GM18517 (cell line): ENCODE results near the gene POLR3H.
"Not testable (repeated sequence)": the region's sequence is repeated elsewhere in the genome, so short reads cannot be mapped to it uniquely, and the experiment has no call there.

Source experiments
- ATAC-seq: cut with Tn5 transposase; IDR thresholded peaks from one replicate; pipeline ENCODE4 v1.9.1; 2021; ENCODE audit warnings: mild to moderate bottlenecking, moderate library complexity; ENCODE audit not compliant: unreplicated experiment

The POLR3H gene

DNA sequence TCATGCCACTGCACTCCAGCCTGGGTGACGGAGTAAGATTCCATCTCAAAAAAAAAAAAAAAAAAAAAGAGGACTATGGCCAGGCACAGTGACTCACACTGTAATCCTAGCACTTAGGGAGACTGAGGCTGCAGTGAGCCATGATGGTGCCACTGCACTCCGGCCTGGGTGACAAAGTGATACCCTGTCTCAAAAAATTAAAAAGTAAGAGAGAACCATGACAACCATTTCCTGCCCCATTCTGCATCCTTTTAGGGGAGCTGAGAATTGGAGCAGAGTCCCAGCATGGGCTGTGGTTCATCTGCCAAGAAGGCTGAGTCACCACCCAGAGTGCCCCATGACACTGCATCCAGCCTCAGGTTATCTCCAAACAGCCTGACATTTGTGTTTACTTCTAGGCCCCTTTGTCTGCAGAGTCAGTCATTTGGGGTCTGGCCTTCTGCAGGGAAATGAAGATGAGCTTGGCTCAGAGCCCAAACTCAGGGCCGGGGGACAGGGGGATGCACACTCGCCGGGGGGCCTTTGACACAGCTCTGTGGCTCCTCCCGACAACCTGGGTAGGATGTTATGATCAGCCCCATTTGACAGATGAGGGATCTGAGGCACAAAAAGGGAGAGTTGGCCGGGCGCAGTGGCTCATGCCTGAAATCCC lies 21.3 kb upstream of the POLR3H start:
- ATAC-seq = no peak

DNA sequence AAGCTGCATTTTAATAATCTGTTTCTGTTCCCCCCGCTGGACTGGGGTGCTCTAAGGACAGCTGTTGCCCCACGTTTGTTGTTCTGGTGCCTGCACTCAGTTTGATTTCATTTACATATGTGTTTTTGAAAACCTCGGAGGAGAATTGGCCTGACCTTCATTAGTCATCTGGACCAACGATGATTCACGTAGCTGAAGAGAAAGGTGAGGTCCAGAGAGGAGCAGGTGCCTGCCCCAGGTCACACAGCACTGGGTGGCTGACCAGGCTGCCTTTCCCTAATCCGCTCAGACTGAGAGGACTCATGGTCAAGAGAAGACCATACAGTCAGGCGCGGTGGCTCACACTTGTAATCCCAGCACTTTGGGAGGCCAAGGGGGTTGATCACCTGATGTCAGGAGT lies 20.3 kb upstream of the POLR3H start:
- ATAC-seq = no peak

DNA sequence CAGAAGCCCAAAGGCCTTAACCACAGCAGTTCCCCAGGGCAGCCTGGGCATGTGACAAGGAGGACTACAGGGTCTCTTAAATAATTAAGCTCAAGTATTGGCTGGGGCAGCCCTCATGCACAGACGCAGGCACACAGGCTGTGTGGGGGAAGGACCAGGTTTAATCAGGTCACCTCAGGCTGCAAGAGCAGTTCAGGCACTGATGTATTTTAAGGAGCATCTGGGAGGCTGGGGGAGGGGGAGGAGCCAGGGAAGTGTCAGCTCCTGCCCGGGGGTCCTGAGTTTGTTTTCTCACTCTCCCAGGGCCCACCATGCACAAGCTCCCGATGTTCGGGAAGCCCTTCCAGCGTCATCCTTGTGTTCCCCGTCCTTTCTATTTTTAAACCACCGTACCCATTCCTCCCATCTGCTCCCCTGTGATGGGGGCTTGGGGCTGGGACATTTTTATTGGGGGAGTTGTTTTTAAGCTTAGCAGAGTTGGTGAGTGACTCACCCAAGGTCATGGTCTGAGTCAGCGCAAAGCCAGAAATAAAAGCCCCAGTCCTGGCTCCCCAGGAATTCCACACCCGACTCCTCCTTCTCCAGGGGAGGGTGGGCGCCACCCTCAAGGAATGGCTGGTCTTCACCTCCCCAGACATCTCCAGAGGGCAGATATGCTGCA lies 18.9 kb upstream of the POLR3H start:
- no peak for ATAC-seq

DNA sequence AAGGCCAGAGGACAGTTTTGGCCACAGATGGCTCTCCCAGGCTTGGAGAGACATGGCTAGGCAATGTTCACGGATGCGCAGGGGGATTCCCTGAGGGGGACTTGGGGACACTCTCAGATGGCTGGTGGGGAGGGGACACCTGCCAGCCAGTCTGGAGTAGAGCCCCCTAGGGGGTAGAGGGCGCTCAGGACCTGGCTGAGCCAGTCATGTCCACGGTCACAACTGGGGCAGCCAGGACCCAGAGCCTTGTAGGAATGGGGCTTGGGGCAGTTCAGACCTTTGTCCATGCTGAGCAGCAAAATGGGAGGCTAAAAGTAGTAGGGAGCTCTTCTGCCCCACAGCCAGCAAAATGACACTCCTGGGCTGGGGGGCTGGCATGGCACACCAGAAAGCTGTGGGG lies 18.2 kb upstream of the POLR3H start:
- ATAC-seq = no peak

DNA sequence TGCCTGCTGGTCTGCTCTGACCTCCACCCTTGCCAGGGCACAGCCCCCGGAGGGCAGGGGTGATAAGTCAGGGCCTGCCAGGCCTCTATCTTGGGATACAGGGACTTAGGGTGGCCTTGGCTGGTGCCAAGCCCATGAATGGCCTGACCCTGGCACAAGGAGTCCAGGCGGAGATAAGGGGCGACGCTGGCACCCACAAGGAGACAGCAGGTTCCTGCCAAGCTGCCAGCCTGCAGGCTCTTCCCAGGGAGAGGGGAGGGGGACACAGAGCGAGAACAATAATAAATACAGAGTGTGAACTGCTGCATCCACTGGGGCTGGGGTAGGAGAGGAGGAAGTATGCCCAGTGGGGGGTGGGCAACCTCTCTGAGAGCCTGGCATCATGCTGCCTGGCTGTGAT lies 17.5 kb upstream of the POLR3H start:
- no peak for ATAC-seq

DNA sequence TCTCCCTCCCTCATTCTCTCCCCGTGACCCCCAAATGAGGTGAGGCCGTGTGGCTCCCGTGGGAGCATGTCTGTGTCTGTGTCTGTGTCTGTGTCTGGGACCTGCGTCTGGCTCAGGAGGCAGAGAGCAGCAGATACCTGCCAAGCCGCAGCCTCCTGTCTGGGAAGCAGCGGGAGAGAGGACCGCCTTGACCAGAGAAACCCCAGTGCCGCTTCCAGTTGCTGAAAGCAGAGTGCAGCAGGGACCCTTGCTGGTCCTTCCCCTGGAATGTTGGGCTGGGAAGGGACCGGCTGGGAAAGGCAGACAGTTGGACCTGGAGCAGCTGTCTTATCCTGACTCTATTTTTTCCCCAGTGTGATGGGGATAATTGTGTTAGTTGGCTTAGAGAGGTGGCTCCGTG lies 17.1 kb upstream of the POLR3H start:
- ATAC-seq = no peak

DNA sequence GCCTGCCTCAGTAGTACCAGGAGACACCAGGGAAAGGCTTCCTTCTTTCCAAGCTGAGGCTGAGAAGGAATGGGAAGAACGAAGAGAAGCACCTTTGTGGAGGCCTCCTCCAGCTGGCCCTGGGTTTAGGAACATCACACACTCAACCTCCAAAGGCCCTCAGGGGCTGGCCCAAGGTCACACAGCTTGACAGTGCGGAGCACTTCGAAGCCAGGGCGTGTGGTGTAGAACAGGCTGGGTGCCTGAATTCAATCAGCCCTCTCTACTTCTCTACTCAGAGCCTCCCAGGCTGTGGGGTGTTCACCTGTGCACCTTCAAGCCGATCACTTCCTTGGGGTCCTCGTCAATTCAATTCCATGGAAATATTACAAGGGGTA lies 15.8 kb upstream of the POLR3H start:
- no peak for ATAC-seq

DNA sequence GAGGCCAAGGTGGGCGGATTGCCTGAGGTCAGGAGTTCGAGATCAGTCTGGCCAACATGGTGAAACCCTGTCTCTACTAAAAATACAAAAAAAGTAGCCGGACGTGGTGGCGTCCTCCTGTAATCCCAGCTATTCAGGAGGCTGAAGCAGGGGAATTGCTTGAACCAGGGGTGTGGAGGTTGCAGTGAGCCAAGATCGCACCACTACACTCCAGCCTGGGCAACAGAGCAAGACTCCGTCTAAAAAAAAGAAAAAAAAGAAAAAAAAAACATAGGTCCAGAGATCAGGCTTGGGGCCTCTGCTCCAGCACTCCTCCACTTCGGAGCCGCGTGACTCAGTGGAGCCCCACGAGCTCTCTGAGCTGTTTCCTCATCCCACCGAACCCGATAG lies 14.0 kb upstream of the POLR3H start:
- not testable (repeated sequence) for ATAC-seq

DNA sequence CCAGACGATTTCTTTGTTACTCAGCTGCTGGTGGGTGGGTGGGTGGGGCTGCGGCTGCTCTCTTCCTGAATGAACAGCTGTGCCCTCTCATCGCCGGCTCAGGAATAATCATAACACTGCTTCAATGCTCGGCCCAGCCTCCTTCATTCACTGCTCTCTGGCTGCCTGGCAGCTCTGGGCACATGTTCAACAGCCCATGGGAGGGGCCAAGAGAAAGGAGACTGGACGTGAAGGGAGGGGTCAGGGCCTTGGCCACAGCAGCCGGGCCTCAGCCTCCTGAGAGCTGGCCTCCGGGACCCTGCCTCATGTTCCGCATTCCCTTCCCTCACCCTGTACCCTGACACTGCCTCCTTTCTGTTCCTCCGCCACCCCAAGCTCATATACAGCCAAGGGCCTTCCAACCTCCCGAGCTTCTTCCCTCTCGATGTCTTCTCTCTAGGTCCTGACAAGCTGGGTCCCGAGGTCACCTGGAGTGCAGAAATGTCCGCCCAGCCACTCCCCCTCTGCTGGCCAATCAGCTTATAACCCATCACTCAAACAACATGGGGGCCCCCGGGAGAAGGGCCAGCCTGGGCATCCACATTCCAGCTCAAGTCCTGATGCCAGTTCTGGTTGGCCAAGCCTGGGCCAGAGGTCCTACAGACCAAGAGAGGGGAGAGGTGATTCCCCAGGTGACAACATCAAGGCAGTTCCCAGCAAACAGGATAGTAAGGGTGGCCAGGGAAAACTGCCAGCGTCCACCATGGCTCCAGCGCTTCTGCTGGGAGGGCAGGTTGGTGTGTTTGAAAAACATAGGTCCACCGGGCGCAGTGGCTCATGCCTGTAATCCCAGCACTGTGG lies 13.4 kb upstream of the POLR3H start:
- no peak for ATAC-seq

DNA sequence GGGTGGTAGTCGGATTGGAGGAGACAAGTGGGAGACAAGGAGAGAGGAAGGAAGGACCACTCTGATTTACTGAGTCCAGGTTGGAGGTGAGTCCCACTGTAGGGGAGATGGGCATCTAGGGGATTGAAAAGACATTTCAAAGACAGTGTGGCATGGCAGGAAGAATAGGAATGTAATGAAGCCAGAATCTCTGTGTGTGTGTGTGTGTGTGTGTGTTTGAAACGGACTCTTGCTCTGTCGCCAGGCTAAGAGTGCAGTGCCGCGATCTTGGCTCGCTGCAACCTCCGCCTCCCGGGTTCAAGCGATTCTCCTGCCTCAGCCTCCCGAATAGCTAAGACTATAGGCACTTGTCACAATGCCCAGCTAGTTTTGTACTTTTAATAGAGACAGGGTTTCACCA lies 12.3 kb upstream of the POLR3H start:
- no peak for ATAC-seq

DNA sequence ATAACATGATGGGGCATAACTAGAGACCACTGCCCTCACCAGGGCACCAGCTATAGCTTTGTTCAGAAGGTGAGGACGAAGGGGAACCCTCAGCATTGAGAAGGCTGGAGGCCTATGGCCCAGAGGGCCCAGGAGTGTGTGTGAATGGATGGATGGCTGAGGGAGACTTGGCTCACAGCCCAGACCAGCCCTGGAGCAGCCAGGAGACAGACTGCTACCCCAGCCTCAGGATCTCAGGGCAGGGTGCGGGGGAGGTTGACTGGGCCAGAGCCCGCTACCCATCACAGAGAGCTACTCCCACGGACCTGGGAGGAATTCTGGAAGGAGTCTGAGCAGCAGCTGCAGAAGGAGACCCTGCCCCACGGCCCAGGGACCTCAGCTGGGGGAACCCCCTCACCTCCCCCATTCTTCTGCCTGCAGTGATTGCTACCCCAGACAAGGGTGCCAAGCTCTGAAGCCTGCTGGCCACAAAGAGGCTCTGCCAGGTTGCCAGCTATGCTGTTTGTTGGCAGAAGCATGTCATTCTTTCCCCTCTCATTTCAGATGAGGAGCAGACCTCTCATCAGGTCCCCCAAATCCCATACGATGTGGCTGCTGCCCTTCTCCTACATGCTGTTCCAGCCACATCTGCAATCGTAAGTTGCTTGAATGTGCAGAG lies 11.2 kb upstream of the POLR3H start:
- no peak for ATAC-seq

DNA sequence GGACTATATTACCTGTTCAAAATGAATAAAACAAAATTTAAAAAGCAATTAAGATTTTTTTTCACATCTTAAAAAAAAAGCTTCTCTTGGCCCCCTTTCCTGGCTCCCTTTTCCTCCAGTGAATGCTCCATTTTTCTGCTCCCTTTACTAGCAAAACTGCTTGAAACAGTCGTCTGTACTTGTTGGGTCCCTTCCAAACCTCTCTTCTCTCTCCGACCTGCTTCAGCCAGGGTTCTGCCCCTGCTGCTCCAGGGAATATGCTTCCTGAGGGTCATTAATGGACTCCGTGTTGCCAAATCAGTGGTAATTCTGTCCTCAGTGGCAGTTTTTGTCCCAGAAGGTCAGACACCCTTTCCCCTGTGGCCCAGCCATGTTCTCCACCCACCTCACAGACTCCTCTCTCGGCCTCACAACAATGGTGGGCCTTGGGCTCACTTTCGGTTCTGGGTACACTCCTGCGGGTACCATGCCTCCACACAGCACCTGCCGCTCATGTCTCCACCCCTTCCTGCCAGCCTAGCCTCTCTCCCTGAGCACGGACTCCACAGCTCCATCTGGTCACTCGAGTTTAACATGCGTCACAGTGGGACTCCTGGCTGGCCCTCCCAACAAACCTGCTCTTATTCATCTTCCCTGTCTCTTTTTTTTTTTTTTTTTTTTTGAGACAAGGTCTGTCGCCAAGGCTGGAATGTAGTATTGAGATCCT lies 7.8 kb upstream of the POLR3H start:
- no peak for ATAC-seq

DNA sequence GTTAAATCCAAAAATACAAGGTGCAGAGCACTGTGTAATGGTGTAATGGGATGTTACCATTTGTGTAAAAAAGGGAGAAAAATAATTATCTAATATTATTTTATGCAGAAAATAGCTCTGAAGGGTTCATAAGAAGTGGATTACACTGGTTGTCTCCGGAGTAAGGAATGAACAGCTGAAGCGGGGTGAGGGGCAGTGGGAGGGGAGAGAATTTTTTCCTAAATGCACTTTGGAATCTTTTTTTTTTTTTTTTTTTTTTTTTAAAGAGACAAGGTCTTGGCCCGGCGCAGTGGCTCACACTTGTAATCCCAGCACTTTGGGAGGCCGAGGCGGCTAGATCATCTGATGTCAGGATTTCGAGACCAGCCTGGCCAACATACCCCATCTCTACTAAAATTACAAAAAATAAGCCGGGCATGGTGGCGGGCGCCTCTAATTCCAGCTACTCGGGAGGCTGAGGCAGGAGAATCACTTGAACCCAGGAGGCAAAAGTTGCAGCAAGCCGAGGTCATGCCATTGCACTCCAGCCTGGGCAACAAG lies 6.8 kb upstream of the POLR3H start:
- no peak for ATAC-seq

DNA sequence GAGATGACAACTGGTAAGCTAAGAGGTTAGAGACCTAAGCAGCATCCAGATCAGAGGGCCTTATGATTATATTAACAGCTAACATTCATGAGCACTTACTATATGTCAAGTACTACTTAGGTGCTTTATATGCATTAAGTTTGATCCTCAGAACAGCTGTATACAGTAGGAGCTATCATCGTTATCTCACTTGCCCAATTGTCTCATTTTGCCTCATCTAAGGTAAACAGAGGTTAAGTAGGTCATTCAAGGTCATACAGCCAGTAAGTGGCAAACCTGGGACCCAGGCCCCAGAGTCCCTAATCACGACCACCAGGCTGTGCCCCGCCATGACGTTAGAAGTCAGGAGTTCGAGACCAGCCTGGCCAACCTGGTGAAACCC lies 4.6 kb upstream of the POLR3H start:
- no peak for ATAC-seq

DNA sequence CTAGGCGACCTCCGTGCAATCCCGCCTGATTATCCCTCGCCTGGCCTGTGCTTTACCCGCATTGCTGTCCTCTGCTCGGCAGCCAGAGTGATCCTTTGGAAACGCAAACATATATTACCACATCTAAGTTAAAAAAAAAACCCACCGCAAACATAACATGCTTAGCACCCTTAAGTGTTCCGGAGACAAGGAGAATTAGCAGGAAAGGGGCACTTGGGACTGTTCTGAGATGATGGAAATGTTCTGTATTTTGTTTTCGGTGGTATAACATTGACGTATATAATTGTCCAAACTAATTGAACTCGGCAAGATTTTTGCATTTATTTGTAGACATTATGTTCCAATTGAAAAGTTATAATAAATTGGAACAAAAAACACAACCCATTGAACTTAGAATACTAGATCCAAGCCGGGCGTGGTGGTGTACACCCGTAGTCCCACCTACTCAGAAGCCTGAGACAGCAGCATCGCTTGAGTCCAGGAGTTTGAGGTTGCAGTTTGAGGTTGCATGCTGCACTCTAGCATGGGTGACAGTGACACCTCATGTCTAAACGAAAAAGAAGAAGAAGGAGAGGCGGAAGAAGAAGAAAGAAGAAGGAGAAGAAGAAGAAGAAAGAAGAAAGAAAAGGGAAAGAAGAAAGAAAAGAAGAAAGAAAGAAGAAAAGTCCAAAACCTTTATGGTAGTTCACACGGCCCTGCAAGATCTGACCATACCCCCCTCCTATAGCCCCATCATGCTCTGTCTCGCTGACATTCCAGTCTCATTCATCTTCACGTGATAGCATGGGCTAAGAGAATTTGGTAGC lies 604 bp upstream of the POLR3H start:
- no peak for ATAC-seq

DNA sequence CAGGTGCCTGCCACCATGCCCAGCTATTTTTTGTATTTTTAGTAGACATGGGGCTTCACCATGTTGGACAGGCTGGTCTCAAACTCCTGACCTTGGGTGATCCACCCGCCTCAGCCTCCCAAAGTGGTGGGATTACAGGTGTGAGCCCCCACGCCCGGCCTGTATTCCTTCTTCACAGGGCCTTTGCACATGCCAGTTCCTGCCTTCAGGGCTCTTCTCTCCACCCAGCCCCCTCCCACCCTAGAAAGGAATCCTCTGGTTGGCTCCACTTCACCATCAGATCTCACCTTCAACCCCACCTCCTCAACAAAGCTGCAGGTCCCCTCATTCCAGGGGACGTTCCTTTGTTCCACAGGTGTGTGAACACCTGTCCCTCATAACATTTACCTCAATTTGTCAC lies 2.0 kb downstream of the POLR3H start:
- ATAC-seq = no peak

DNA sequence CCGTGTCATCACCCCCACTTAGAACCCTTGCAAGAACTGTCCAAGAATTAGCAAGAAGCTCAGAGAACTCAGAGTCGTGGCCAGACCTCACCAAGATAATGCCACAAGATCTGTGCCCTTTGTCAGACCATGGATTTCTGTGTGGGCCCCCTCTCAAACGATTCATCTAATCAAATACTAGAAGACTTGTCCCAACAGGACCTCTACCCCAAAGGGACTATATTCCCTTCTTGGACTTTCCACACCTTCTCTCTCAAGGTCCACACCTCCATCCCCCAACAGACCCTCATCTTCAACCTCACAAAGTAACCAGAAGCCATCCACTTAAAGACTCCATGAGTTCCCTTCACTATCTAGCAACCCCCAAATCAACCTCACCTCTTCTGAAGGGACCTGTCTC lies 2.8 kb downstream of the POLR3H start:
- ATAC-seq = no peak

DNA sequence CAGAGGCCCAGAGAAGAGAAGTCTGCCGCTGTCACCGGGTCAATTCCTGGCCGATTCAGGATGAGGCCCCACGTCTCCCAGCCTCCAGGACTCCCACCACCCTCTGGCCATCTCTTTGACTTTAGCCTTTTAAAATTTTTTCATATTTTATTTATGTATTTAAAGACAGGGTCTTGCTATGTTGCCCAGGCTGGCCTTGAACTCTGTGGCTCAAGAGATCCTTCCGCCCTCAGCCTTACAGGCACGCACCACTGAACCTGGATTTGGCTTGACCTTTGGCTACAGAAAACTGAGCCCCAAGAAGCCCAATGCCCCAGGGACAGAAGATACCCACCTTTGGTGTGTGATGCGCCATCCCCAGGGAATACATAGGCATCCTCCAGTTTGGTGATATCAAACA lies 3.9 kb downstream of the POLR3H start:
- ATAC-seq = no peak

DNA sequence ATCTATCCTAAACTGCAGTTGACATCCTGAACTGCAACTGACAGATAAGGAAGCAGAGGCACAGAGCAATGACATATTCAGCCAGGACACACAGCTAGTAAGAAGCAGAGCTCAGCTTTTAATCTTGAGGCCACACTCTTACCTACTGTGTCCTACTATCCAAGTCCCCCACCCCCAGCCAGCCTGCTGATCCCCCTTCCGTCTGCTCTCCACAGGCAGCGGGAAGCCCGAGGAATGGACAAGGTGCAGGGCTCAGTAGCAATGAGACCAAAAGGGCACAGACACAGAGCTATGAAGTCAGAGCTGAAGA lies 4.3 kb downstream of the POLR3H start:
- ATAC-seq = no peak
